Neutrophil (primary cell): ENCODE results near the gene WNT6.

Source experiments
- H3K27ac ChIP-seq: fragments of 200-600 bp; sonication (generic); 2 replicates; pipeline ENCODE4 v1.5.1; 2016; ENCODE audit warnings: mild to moderate bottlenecking, moderate library complexity
- H3K27me3 ChIP-seq: fragments of 200-600 bp; sonication (generic); 2 replicates; pipeline ENCODE4 v1.6.0; 2016; ENCODE audit warnings: mild to moderate bottlenecking
- H3K36me3 ChIP-seq: fragments of 200-600 bp; sonication (generic); 2 replicates; pipeline ENCODE4 v1.5.1; 2017
- H3K4me1 ChIP-seq, 2 experiments: fragments of 200-600 bp in 1 of 2; sonication (generic) in 1 of 2; 1 replicate in 1 of 2; 2 replicates in 1 of 2; pipeline versions ENCODE4 v1.5.1 to v1.6.1; 2013 to 2016; ENCODE audit warnings: low read depth in 1 of 2, low read length in 1 of 2, mild to moderate bottlenecking in 1 of 2, moderate library complexity in 1 of 2; ENCODE audit not compliant: control insufficient read depth in 1 of 2, insufficient read depth in 1 of 2
- H3K4me3 ChIP-seq, 2 experiments: fragments of 200-600 bp in 1 of 2; sonication (generic) in 1 of 2; 1 replicate in 1 of 2; 2 replicates in 1 of 2; pipeline ENCODE4 v1.5.1; 2013 to 2016; ENCODE audit warnings: low read depth in 1 of 2, low read length in 1 of 2, mild to moderate bottlenecking in 1 of 2, moderate library complexity in 1 of 2
- H3K9me3 ChIP-seq: fragments of 200-600 bp; sonication (generic); 2 replicates; pipeline ENCODE4 v1.5.1; 2016
- CTCF ChIP-seq: fragments of 200-600 bp; sonication (generic); IDR thresholded peaks from 2 replicates; pipeline ENCODE4 v1.5.1; 2016; ENCODE audit warnings: antibody characterized with exemption

Gene WNT6

GRCh38 chr2:218858671-218859555 lies 692 bp upstream of the WNT6 start:
- H3K4me3 ChIP-seq = no peak overlapping the region
- TF ChIP-seq CTCF = no peak
- peaks cover 100% of the 10 kb centered on the region for H3K27me3 ChIP-seq
- H3K27ac ChIP-seq = no peak overlapping the region
- H3K4me1 ChIP-seq = no peaks in the 10 kb centered on the region
- no peaks in the 10 kb centered on the region for H3K36me3 ChIP-seq
- no peaks in the 10 kb centered on the region for H3K9me3 ChIP-seq

DNA sequence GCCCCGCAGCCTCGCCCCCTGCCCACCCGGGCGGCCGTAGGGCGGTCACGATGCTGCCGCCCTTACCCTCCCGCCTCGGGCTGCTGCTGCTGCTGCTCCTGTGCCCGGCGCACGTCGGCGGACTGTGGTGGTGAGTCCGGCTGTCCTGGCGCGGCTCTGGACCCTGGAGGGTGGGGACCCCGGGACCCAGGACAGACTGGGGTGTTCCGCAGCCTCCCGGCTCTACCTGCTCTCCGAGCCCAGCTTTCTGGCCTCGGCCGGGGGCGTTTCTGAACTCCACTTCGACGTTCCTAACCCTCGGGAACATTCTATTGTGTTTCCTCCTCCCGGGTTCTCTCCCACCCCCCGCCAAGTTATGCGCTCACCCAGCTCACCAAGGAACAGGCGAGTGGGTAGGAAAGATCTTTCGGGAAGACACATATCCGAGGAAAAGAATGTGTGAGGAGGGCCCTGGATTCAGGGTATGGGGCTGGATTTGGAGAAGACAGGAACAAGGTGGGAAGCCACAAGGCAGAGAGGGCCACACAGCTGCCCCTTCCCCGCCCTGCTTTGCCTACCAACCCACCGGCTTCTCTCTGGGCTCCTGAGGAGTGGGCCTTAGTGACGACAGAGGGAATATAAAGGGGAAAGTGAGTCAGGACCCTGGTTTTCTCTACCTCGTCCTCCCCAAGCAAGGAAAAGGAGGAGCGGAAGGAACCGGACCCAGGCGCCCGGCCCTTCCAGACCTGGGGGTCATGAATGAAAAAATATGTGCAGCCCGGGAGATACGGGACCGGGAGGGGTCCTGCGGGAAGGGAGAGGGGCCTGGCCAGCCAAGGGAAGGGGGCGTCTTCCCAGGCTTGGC lies 605 bp downstream of the WNT6 start:
- no peaks in the 10 kb centered on the region for H3K36me3 ChIP-seq
- no peaks in the 10 kb centered on the region for H3K4me1 ChIP-seq
- H3K27me3 ChIP-seq = peaks cover 100% of the 10 kb centered on the region
- no peak overlapping the region for H3K27ac ChIP-seq
- no peak overlapping the region for H3K4me3 ChIP-seq
- no peaks in the 10 kb centered on the region for H3K9me3 ChIP-seq
- no peak for TF ChIP-seq CTCF

DNA sequence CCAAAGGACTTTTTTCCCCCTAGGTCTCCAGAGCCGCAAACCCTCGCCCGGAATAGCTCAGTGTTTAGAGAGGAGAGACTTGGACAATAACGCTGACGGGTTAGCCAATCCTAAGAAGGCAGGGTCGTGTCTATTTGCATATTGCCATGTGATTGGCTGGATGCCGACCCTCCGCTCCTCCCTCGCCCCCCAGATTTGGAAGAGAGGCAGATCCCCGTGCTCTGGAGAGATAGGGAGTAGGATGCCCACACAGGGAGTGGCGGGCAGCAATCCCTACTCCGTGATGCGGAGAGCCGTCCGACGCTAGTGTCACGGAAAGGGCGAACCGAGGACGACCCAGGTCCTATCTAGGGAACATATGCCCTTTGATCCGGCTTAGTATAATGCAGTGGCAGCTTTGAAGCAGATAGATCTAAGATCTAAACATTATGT lies 1.4 kb downstream of the WNT6 start:
- Histone ChIP-seq H3K27ac (no peak overlapping the region), H3K36me3 (no peaks in the 10 kb centered on the region), H3K27me3 (peaks cover 100% of the 10 kb centered on the region), H3K4me1 (no peaks in the 10 kb centered on the region), H3K4me3 (no peak overlapping the region), H3K9me3 (no peaks in the 10 kb centered on the region)
- TF ChIP-seq CTCF = no peak

- Histone ChIP-seq H3K27ac (no peak overlapping the region), H3K9me3 (no peaks in the 10 kb centered on the region), H3K36me3 (no peaks in the 10 kb centered on the region), H3K4me1 (no peaks in the 10 kb centered on the region), H3K4me3 (no peak overlapping the region), H3K27me3 (peaks cover 100% of the 10 kb centered on the region)
- no peak for TF ChIP-seq CTCF
Measured at GRCh38 chr2:218861645-218862318, 2.2 kb downstream of the WNT6 start.

DNA sequence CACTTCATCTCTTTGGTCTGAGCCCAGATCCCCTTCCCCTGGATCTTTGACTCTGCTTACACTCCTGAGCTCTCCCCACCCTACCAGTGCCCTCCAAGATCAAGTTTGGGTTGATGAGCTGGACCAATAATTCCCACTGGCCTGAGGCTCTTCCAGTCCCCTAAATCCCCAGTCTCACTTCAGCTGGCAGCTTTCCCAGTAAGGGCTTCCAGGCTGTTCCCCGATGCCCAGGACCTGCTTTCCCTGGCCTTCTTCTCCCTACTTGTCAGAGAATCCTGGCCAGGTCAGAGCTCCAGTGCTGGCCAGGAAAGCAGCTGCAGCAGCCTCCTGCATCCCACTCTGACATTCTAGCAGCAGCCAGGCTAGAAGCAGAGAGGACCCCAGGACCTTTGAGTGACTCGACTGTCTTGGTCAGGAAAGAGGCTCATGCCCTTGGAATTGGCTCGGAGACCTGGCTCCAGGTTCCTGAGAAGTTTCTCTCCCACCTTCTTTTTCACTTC lies 3.5 kb downstream of the WNT6 start:
- TF ChIP-seq CTCF = no peak
- Histone ChIP-seq H3K27me3 (peaks cover 100% of the 10 kb centered on the region), H3K4me3 (no peak overlapping the region), H3K36me3 (no peaks in the 10 kb centered on the region), H3K4me1 (no peaks in the 10 kb centered on the region), H3K27ac (no peak overlapping the region), H3K9me3 (no peaks in the 10 kb centered on the region)
